ENCODE data around the gene JARID2. TPM values are rescaled to one million over a fixed set of nuclear protein-coding genes. Genes with fewer than 3 reads are reported as not detected.

The JARID2 gene
- total and polyA plus RNA-seq, 9 of the 15 experiments (the other 6 are each of a cell fraction or from before 2014, with no cell fraction given) = 5.0 to 29.0 (median 15.6) TPM

DNA sequence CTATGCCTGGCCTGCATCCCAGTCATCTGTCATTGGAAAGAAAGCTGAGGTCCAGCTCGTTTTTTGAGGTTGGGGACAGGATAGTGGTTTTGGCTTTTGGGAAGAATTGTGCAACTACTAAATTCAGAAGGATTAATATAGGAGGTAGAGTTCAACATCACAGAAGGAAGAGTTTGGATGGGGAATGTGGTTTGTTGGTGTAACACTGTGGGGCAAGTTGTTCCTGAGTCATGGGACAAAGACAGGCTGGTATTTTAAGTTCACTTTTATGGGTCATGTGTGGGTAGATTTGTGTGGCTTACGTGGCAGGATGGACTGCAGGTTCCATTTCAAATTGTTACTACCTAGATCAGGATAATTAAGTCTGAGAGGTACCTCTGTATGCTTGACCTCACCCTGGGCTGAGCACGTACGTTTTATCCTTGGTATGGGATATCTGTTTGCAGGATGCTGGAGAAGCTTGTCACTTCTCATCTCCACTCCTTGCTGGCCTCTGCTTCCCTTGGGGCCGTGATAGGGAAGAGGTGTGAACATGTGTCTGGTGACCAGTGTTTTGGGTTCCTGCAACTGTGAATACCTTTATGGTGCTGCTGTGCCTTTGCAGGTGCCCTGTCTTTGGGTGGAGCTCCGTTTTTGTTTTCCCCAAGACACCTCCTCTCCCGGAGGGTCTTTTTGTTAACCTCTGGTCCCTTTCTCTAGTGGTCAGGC lies 177.6 kb downstream of the JARID2 start:
- WGBS (ENCODE audit: insufficient coverage, low coverage, missing lambda C conversion rate) = 79% methylated on average over 7 of the region's 7 CpGs
- FAIRE-seq = no peak
- ATAC-seq = no peak
- Histone ChIP-seq H3K9me1 (ENCODE audit: control insufficient read depth, insufficient read depth, low read length) (peaks cover 7% of the 10 kb centered on the region), H3K4me2 (ENCODE audit: insufficient read depth, low read length) (no peak overlapping the region), H3K4me3 (no peak overlapping the region), H3K27ac (ENCODE audit: extremely low read depth, low read depth, low read length) (no peak overlapping the region), H3K27me3 (ENCODE audit: control insufficient read depth in 2 of 2, insufficient read depth in 2 of 2, low read length in 2 of 2) (no peaks in the 10 kb centered on the region), H3K36me3 (ENCODE audit: control insufficient read depth, insufficient read depth, low read length) (0 out of 3 replicates have a peak, but pooled peaks cover 8% of the 10 kb centered on the region), H3K9me3 (replicated peaks; ENCODE audit: control insufficient read depth, insufficient read depth, low read depth, low read length) (peaks cover 9% of the 10 kb centered on the region), H3K9ac (ENCODE audit: insufficient read depth in 1 of 2, low read depth in 2 of 2, low read length in 2 of 2) (no peak overlapping the region), H4K20me1 (replicated peaks; ENCODE audit: control insufficient read depth, insufficient read depth, low read length) (peaks cover 4% of the 10 kb centered on the region; the same call in 1 of the 2 replicates), H3K79me2 (ENCODE audit: control insufficient read depth, insufficient read depth, low read length) (peaks cover 57% of the 10 kb centered on the region), H3K4me1 (replicated peaks in 1 of 2; ENCODE audit: control insufficient read depth in 2 of 2, insufficient read depth in 2 of 2, low read length in 2 of 2) (no peaks in the 10 kb centered on the region; a peak in 2 of 5 replicates), H2AFZ (ENCODE audit: low read depth, low read length) (no peak overlapping the region)
- intact Hi-C loops (cut with micrococcal nuclease) = no loop called here
- CTCF ChIA-PET (ENCODE audit: low intra/inter-chr PET ratio) = no interaction called here
- POLR2A ChIA-PET = interaction anchor here (1.8 to 3.2 kb wide), 2 partner anchors 8 to 13 kb away, joined by 9 to 17 read pairs; no protein-coding TSS in a partner anchor
- no peak for DNase-seq (ENCODE audit: extremely low read depth in 1 of 4, low spot score in 3 of 4)
- in situ Hi-C loops (cut with MboI) = no loop called here
- BruUV-seq (replicated peaks) = no TSS peak
- TF ChIP-seq TAF1 (IDR thresholded peaks at IDR 0.05; ENCODE audit: control insufficient read depth, extremely low read depth, insufficient read depth, low read length, severe bottlenecking) = no peak
- TF ChIP-seq MCM7 (IDR thresholded peaks at IDR 0.05) = no peak

DNA sequence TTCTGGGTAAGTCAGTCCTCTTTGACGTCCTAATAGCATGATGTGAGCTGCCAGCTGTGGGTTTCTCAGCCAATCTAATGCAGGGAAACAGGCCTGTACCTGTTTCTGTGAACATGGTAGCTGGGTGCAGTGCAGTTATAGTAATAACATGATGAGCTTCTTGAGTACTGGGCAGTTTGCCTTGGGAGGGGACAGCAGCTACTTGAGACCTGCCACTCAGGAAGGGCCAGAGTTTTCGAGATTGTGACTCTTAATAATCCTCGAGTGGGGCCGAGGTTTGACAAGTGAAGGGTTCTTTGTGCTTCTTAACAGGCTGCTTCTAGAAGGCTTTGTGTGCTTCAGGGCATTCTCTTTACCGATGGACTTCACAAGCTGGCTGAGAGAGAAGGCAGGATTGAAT lies 180.1 kb downstream of the JARID2 start:
- no peak for ATAC-seq
- 84% methylated on average over 5 of the region's 5 CpGs for WGBS (ENCODE audit: insufficient coverage, low coverage, missing lambda C conversion rate)

More for the DNA sequence above, 180.1 kb downstream of the JARID2 start:
- Histone ChIP-seq H3K4me1 (replicated peaks in 1 of 2; ENCODE audit: control insufficient read depth in 2 of 2, insufficient read depth in 2 of 2, low read length in 2 of 2) (no peaks in the 10 kb centered on the region; a peak in 2 of 5 replicates), H3K9ac (ENCODE audit: insufficient read depth in 1 of 2, low read depth in 2 of 2, low read length in 2 of 2) (peak overlapping the region in 1 of 2 experiments; percentile 7; a peak in 1 of 4 replicates), H3K27ac (ENCODE audit: extremely low read depth, low read depth, low read length) (no peak overlapping the region), H3K79me2 (ENCODE audit: control insufficient read depth, insufficient read depth, low read length) (peaks cover 66% of the 10 kb centered on the region), H3K4me2 (ENCODE audit: insufficient read depth, low read length) (no peak overlapping the region), H3K27me3 (ENCODE audit: control insufficient read depth in 2 of 2, insufficient read depth in 2 of 2, low read length in 2 of 2) (no peaks in the 10 kb centered on the region), H3K9me3 (replicated peaks; ENCODE audit: control insufficient read depth, insufficient read depth, low read depth, low read length) (no peaks in the 10 kb centered on the region), H2AFZ (ENCODE audit: low read depth, low read length) (no peak overlapping the region), H3K4me3 (no peak overlapping the region), H4K20me1 (replicated peaks; ENCODE audit: control insufficient read depth, insufficient read depth, low read length) (peaks cover 4% of the 10 kb centered on the region; the same call in 1 of the 2 replicates), H3K9me1 (ENCODE audit: control insufficient read depth, insufficient read depth, low read length) (peaks cover 7% of the 10 kb centered on the region), H3K36me3 (ENCODE audit: control insufficient read depth, insufficient read depth, low read length) (0 out of 3 replicates have a peak, but pooled peaks cover 8% of the 10 kb centered on the region)
- POLR2A ChIA-PET = interaction anchor here (0.7 to 0.9 kb wide), 2 partner anchors 13 to 214 kb away, joined by 3 read pairs; no protein-coding TSS in a partner anchor
- no peak for TF ChIP-seq RAD51 (IDR thresholded peaks at IDR 0.05; ENCODE audit: borderline replicate concordance, low read depth)
- TF ChIP-seq HOXB6 (CRISPR knock-in tag; IDR thresholded peaks at IDR 0.05; ENCODE audit: borderline replicate concordance) = no peak
- DNase-seq (ENCODE audit: extremely low read depth in 1 of 4, low spot score in 3 of 4) = no peak
- in situ Hi-C loops (cut with MboI) (no loop called here), intact Hi-C loops (cut with micrococcal nuclease) (no loop called here)
- CTCF ChIA-PET (ENCODE audit: low intra/inter-chr PET ratio) = no interaction called here
- FAIRE-seq = no peak
- no TSS peak for BruUV-seq (replicated peaks)

Data from K562 (cell line).